Stimulated activated naive CD8-positive, alpha-beta T cell treated with anti-CD3 and anti-CD28 coated beads, Interleukin-15, amount 100 ng/mL, for 72 hours (primary cell): ENCODE results near the gene LCN15.
"Not testable (repeated sequence)": the region's sequence is repeated elsewhere in the genome, so short reads cannot be mapped to it uniquely, and the experiment has no call there.

Source experiments
- ATAC-seq: fragments of 150-1000 bp; cut with Tn5 transposase; 2 replicates; pipeline ENCODE4 v1.10.0; 2021; ENCODE audit warnings: mild to moderate bottlenecking, moderate library complexity
- DNase-seq, 2 donors: peaks; one replicate each; pipeline ENCODE4 v3.0.0; 2021 to 2022
- H3K27ac Mint-ChIP-seq, 2 donors: one replicate each; pipeline ENCODE4 v1.8.0; 2022; ENCODE audit warnings: mild to moderate bottlenecking in 2 of 2, mixed read lengths in 2 of 2, moderate library complexity in 2 of 2
- H3K27me3 Mint-ChIP-seq: one replicate; pipeline ENCODE4 v1.8.0; 2022; ENCODE audit warnings: mixed read lengths
- H3K4me1 Mint-ChIP-seq: one replicate; pipeline ENCODE4 v1.8.0; 2022; ENCODE audit warnings: mild to moderate bottlenecking, mixed read lengths
- H3K4me3 Mint-ChIP-seq, 2 donors: one replicate each; pipeline ENCODE4 v1.8.0; 2022; ENCODE audit warnings: mild to moderate bottlenecking in 2 of 2, mixed read lengths in 2 of 2, moderate library complexity in 1 of 2
- H3K9me3 Mint-ChIP-seq, 2 donors: one replicate each; pipeline ENCODE4 v1.8.0; 2022; ENCODE audit warnings: mixed read lengths in 2 of 2

Gene LCN15

DNA sequence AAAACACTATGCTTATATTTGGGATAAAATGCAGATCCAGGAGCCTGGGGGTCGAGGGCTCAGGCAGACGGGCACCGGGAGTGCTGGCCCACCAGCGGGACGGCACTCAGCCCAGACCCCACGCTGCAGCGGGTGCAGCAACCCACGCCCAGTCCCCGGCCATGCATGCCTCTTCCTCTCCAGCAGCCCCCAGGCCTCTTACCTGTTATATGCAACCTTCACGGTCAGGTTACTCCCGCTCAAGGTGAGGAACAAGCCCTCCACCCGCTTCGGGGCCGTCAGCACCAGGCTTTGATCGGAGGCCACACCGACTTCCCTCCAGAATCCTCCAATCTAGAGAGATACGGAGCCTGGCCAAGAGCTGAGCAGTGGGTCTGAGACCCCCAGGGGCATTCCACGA is 7.5 kb downstream of the LCN15 start:
- Mint-ChIP-seq H3K9me3 (peaks cover 15 to 27% of the 10 kb centered on the region in 2 donors), H3K4me1 (peaks cover 9% of the 10 kb centered on the region), H3K27me3 (peaks cover 32% of the 10 kb centered on the region), H3K27ac (no peak overlapping the region), H3K4me3 (no peak overlapping the region)
- DNase-seq (no peak), ATAC-seq (no peak)

DNA sequence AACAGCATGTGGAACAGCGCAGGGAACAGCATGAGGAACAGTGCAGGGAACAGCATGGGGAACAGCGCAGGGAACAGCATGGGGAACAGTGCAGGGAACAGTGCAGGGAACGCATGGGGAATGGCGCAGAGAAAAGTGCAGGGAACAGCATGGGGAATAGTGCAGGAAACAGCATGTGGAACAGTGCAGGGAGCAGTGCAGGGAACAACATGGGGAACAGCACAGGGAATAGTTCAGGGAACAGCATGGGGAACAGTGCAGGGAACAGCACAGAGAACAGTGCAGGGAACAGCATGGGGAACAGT is 8.2 kb downstream of the LCN15 start:
- peaks cover 20 to 35% of the 10 kb centered on the region in 2 donors for H3K9me3 Mint-ChIP-seq
- H3K4me1 Mint-ChIP-seq, result peaks cover 6% of the 10 kb centered on the region
- H3K27ac Mint-ChIP-seq, result peak overlapping the region in 1 of 2 donors; percentile 34
- H3K4me3 Mint-ChIP-seq, result no peak overlapping the region
- ATAC-seq (no peak), DNase-seq (no peak)
- H3K27me3 Mint-ChIP-seq, result peaks cover 35% of the 10 kb centered on the region

DNA sequence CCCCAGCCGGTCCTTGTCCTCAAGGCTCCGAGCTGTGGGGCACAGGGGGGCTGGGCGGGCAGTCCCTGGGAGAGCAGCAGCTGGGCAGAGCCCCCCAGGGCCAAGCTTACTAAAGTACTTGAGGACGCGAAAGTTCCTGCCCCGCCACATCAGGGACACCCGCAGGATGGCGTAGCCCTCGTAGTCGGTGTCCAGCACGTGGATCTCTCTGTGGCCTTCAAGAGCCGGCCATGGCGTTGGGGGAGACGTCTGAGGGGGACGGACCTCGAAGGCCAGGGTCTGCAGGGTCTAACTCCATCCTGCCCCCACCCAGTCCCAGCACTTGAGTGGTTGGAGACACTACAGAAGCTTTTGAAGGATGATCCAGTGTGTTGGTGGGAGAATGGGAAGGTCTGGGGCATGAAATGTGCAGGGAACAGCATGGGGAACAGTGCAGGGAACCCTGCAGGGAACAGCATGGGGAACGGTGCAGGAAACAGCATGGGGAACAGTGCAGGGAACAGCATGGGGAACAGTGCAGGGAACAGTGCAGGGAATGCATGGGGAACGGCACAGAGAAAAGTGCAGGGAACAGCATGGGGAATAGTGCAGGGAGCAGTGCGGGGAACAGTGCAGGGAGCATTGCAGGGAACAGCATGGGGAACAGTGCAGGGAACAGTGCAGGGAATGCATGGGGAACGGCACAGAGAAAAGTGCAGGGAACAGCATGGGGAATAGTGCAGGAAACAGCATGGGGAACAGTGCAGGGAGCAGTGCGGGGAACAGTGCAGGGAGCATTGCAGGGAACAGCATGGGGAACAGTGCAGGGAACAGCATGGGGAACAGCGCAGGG is 8.8 kb downstream of the LCN15 start:
- not testable (repeated sequence) for H3K4me3 Mint-ChIP-seq, ATAC-seq, H3K27ac Mint-ChIP-seq, H3K4me1 Mint-ChIP-seq, DNase-seq
- Mint-ChIP-seq H3K9me3 (peaks cover 23 to 40% of the 10 kb centered on the region in 2 donors), H3K27me3 (peaks cover 40% of the 10 kb centered on the region)

DNA sequence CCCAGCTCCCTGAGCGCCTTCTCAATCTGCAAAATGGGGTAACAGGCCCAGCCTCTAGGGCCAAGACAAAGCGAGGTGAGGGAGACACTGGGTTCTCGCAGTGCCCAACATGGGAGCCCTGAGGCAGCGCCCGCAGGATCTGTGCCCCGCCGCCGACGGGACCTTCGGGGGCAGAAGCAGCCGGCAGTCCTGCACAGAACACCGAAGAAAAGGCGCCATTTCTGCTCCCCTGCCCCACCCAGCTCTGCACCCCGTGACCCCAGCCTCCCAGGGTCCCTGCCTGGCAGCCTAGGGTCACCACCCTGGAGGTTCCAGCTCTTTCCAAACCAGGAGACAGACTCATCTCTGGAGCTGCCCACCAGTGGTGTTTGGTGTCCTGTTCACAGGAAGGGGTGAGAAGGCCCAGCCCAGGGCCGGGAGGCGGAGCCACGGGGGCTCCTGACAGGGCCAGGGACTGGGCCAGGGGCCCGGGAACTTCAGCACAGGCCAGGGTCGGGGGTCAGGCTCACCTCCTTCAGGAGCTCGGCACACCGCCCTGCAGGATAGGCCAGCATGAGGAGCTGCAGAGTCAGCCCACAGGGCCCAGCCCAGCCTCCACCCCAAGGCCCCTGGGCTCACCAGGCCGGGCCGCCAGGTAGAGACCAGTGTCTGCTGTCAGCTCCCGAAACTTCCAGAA is 9.6 kb downstream of the LCN15 start:
- H3K4me1 Mint-ChIP-seq, result peaks cover 12% of the 10 kb centered on the region
- no peak overlapping the region for H3K27ac Mint-ChIP-seq
- H3K9me3 Mint-ChIP-seq, result peaks cover 25 to 41% of the 10 kb centered on the region in 2 donors
- DNase-seq, result no peak
- no peak for ATAC-seq
- no peak overlapping the region for H3K4me3 Mint-ChIP-seq
- H3K27me3 Mint-ChIP-seq, result peaks cover 40% of the 10 kb centered on the region

DNA sequence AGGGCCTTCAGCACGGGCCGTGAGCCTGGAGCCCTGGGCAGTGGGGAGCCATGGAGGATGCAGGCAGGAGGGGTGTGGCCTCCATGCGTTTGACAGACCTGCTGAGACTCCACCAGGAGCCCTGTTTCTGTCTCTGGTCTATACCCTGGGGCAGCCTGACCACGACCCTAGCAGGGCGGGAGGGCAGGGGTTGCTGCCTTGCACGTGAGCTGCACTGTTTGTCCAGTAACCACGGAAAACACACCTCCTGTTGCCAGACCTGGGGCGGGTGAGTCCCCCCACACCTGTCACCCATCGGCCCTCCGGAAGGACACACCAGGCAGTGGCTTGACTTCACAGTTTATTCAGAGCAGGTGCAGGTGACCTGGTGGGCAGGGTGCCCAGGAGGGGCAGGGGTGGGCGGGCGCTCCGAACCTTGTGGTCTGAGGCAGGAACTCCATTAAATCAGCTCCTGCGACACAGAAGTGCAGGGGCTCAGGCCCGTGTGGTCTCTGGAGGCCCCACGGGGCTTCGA is 10.2 kb downstream of the LCN15 start:
- DNase-seq (no peak), ATAC-seq (no peak)
- peaks cover 25 to 41% of the 10 kb centered on the region in 2 donors for H3K9me3 Mint-ChIP-seq
- H3K27ac Mint-ChIP-seq, result no peak overlapping the region
- H3K4me3 Mint-ChIP-seq, result no peak overlapping the region
- H3K4me1 Mint-ChIP-seq, result peaks cover 18% of the 10 kb centered on the region
- H3K27me3 Mint-ChIP-seq, result peaks cover 45% of the 10 kb centered on the region

- Mint-ChIP-seq H3K4me3 (no peak overlapping the region), H3K4me1 (peaks cover 19% of the 10 kb centered on the region), H3K27ac (no peak overlapping the region), H3K27me3 (peaks cover 51% of the 10 kb centered on the region), H3K9me3 (peaks cover 25 to 41% of the 10 kb centered on the region in 2 donors)
- ATAC-seq (no peak), DNase-seq (no peak)
These were observed 10.8 kb downstream of the LCN15 start for GRCh38 chr9:136753371-136754058.

GRCh38 chr9:136751814-136752213 is 12.5 kb downstream of the LCN15 start:
- H3K4me3 Mint-ChIP-seq, result no peak overlapping the region
- ATAC-seq, result no peak
- peaks cover 25 to 41% of the 10 kb centered on the region in 2 donors for H3K9me3 Mint-ChIP-seq
- peaks cover 19% of the 10 kb centered on the region for H3K4me1 Mint-ChIP-seq
- no peak overlapping the region for H3K27ac Mint-ChIP-seq
- peaks cover 68% of the 10 kb centered on the region for H3K27me3 Mint-ChIP-seq
- DNase-seq, result no peak

- ATAC-seq (no peak), DNase-seq (no peak)
- Mint-ChIP-seq H3K4me3 (no peak overlapping the region), H3K9me3 (peaks cover 25 to 37% of the 10 kb centered on the region in 2 donors), H3K27ac (no peak overlapping the region), H3K4me1 (peaks cover 19% of the 10 kb centered on the region), H3K27me3 (peaks cover 64% of the 10 kb centered on the region)
These were observed 13.1 kb downstream of the LCN15 start for GRCh38 chr9:136751244-136751643.

- ATAC-seq, result peak; percentile 91
- no peak overlapping the region for H3K27ac Mint-ChIP-seq
- peaks cover 57% of the 10 kb centered on the region for H3K27me3 Mint-ChIP-seq
- H3K9me3 Mint-ChIP-seq, result peaks cover 23 to 30% of the 10 kb centered on the region in 2 donors
- H3K4me1 Mint-ChIP-seq, result peaks cover 19% of the 10 kb centered on the region
- DNase-seq, result no peak
- H3K4me3 Mint-ChIP-seq, result no peak overlapping the region
These were observed 13.8 kb downstream of the LCN15 start for GRCh38 chr9:136750526-136750925.

GRCh38 chr9:136748666-136749611 is 15.4 kb downstream of the LCN15 start:
- Mint-ChIP-seq H3K9me3 (peaks cover 20 to 26% of the 10 kb centered on the region in 2 donors), H3K27ac (peak overlapping the region in 1 of 2 donors; percentile 34), H3K4me1 (peaks cover 23% of the 10 kb centered on the region), H3K27me3 (peaks cover 55% of the 10 kb centered on the region), H3K4me3 (no peak overlapping the region)
- no peak for ATAC-seq
- no peak for DNase-seq

DNA sequence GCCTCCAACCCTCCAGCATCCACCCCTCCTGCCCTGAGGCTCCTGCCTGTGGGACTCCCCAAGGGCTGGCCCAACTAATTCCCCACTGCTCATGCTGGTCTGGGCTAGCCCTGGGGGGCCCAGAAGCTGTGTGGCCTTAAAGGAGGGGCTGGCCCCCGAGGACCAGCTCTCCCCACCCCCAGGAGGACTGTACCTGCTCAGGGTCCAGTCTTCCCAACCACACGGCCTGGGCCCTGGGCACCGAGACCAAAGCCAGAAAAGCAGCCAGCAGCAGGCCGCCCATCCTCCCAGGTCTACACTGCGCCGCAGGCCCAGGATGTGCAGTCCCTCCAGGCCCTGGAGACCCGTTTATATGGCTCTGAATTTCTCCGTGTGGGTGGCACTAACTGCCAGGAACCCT is 16.1 kb downstream of the LCN15 start, which contains the start of gene LCN6:
TSS of gene LCN6 (minus strand) at position 325 of the 400 bp plus-strand sequence. CDS start at position 283, 42 bp downstream.
- H3K4me3 Mint-ChIP-seq, result no peak within 1 kb of the TSS
- H3K27ac Mint-ChIP-seq, result peak within 1 kb of the TSS in 1 of 2 donors; percentile 34
- no peak for ATAC-seq
- DNase-seq, result no peak
- H3K27me3 Mint-ChIP-seq, result peaks cover 63% of the 10 kb centered on the region
- H3K4me1 Mint-ChIP-seq, result peaks cover 23% of the 10 kb centered on the region
- H3K9me3 Mint-ChIP-seq, result peaks cover 20 to 26% of the 10 kb centered on the region in 2 donors

DNA sequence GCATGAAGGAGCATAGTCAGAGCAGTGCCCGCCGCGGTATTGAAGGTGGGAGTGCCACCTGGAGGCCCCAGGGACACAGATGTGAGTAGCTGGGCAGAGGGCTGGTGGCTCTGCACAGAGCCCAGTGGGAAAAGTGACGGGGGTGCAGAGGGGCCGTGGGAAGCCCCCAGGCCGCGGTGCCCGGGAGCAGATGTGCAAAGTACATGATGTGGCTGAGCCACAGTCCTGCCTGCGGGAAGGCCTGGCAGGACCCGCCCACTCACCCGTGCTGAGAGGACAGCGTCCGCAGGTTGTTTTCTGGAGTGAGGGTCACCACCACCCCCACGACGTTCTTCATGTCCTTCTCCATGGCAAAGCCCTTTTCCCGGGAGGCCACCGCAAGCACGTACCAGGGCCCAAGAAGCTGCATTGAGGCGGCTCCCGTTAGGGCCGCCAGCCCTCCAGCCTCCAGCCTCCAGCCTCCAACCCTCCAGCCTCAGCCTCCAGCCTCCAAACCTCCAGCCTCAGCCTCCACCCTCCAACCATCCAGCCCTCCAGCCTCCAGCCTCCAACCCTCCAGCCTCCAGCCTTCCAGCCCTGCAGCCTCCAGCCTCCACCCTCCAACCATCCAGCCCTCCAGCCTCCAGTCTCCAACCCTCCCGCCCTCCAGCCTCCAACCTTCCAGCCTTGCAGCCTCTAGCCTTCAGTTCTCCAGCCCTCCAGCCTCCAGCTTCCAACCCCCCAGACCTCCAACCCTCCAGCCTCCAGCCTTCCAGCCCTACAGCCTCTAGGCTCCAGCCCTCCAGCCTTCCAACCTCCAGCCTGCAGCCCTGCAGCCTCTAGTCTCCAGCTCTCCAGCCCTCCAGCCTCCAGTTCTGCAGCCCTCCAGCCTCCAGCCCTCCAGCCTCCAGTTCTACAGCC is 16.9 kb downstream of the LCN15 start:
- H3K27me3 Mint-ChIP-seq, result peaks cover 67% of the 10 kb centered on the region
- peaks cover 15 to 20% of the 10 kb centered on the region in 2 donors for H3K9me3 Mint-ChIP-seq
- peaks cover 27% of the 10 kb centered on the region for H3K4me1 Mint-ChIP-seq
- DNase-seq (no peak), ATAC-seq (no peak)
- no peak overlapping the region for H3K27ac Mint-ChIP-seq
- no peak overlapping the region for H3K4me3 Mint-ChIP-seq

DNA sequence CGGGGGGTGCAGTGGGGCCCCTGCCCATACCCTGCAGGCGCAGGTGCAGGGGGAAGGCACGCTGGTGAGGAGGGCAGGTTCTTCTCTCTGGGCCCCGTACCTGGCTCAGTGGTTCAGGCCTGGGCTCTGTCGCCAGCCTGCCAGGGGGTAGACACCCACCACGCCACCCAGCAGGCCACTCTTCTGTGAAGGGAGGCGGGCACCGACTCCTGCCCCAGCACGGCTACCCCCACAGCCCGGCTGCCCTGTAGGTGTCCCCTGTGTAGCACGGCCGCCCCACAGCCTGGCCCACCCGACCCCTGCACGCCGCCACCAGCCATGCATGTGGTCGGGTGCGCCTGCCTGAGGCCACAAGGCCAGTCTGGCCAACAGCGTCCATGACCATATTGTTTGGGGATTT is 17.7 kb downstream of the LCN15 start:
- no peak overlapping the region for H3K27ac Mint-ChIP-seq
- DNase-seq, result no peak
- ATAC-seq, result no peak
- H3K9me3 Mint-ChIP-seq, result peaks cover 7 to 12% of the 10 kb centered on the region in 2 donors
- H3K4me1 Mint-ChIP-seq, result peaks cover 35% of the 10 kb centered on the region
- no peak overlapping the region for H3K4me3 Mint-ChIP-seq
- peaks cover 59% of the 10 kb centered on the region for H3K27me3 Mint-ChIP-seq

DNA sequence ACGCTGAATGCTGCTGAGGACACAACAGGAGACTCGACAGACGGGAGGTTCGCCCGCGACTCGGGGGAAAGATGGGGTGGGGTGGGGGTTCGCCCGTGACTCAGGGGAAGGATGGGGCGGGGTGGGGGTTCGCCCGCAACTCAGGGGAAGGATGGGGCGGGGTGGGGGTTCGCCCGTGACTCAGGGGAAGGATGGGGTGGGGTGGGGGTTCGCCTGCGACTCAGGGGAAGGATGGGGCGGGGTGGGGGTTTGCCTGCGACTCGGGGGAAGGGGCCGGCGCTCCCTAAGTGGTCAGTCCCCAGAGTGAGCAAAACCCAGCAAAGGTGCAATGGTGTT is 18.2 kb downstream of the LCN15 start:
- DNase-seq (no peak), ATAC-seq (no peak)
- Mint-ChIP-seq H3K4me1 (peaks cover 40% of the 10 kb centered on the region), H3K27ac (no peak overlapping the region), H3K27me3 (peaks cover 59% of the 10 kb centered on the region), H3K9me3 (peaks cover 5 to 7% of the 10 kb centered on the region in 2 donors), H3K4me3 (no peak overlapping the region)
